Stromal cell of bone marrow (primary cell): ENCODE results near the gene ZFP1.
A peak's percentile ranks its signal among the peaks of the same experiment; 100 is the strongest.

Experiments
- DNase-seq: peaks from one replicate; pipeline ENCODE4 v3.0.0-alpha.2; 2012; ENCODE audit warnings: low read depth

ZFP1 gene

DNA sequence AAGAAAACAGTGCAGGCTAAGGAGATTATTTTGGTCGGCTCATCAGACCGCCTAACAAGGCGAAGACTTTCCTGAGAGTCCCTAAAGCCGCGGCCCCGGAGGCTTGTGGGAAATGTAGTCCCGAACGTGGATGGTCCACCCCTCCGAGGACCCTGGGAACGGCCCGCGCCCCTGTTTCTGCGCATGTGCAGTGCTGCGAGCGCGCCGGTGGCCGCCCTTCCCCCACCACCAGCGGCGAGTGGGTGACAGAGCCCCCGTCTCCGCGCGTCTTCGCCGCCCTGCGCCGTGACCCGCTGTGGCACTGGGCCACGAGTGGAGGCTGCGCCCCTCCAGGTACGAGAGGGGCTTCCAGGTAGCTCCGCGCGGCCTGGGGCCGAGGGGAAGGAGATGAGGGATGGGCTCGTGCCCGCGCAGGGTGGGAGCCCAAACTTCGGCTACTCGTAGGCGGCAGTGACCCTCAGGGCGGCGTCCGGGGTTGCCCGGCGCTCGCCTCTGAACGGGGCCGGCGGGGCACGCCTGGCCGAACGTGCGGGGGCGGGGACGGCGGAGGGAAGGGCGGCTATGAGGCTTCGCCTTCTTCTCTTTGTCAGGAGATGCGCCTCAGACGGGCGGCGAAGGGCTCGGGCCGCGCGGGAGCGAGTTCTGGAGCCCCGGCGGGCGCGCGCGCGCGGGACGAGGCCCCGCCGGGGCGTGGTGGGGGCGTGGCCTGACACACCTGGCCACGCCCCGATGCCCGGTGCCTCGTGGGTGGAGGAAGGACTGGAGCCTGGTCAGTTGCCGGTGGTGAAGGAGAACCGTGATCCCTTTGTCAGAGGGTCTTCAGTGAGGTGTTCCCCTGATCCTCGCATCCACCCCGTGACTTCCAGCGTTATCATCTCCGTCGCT lies at the start of gene ZFP1:
Gene ZFP1 (plus strand): TSS at position 214 of the 885 bp plus-strand sequence. CDS start 4,428 bp downstream, outside the sequence.
- peak; percentile 84 for DNase-seq

DNA sequence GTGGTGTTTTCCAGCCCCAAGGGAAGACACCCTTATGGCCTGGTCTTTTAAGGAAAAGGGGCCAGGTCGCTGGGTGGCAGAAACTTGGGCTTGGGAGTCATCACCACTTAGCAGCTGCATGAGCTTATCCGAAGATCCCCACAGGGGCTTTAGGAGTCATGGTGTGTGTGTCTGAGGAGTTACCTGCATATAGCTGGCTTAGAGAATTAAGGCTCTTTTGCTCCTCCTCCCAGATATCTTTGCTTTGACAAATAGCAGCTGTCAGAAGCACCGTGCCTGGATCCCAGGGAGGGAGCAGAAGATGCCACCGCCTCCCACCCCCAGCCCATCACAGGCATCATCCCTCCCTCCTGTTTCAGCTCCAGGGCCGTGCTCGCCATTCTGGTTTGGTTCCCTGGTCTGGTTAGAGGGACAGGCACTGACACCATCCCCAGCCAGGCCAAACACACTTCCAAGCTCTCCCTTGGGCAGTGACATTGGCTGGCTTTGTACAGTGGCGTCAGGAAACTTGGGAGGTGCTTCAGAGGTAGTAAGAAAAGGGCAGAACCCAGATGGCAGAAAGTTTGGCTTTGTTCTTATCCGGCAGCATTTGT lies 49.2 kb upstream of the ZFP1 start:
- no peak for DNase-seq

- DNase-seq, result no peak
Observed at GRCh38 chr16:75099738-75100602, 48.4 kb upstream of the ZFP1 start.

- DNase-seq, result no peak
Observed at GRCh38 chr16:75100603-75100990, 47.7 kb upstream of the ZFP1 start.

DNA sequence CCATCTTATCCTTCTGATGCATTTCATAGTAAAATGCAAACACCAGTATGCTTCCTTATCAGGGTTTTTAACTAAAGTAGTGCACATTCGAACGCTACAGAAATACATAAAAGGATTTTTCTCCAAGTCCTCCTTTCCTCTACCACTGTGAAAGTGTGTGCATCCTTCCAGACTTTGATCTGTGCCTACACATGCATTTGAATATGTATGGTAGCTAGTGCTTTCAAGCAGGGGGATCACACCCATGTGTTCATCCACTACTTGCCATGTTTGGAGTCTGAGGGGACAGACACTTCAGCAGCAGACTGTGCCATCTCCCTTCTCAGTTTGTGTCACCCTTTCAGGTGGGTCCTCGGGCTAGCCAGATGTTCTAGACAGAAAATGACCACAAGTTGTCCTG lies 46.7 kb upstream of the ZFP1 start:
- no peak for DNase-seq

DNA sequence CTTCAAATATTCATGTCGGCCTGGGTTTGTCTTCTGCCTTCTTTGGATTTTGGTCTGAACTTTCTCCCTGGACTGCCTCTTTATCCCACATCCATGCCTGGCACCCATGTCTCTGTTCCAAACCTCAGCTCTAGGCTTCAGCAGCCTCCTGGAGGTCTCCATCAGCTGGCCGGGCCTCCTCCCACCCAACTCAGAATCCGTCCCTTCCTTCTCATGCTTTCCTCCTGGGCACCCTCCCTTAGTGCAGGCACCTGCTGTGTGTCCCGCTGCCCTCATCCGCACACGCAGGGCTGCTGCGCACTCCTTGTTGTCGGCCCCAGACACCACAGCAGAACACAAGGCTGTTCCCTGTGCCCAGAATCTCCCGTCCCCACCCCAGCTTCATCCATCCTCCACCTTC lies 45.7 kb upstream of the ZFP1 start:
- no peak for DNase-seq

GRCh38 chr16:75103994-75104393 lies 44.3 kb upstream of the ZFP1 start:
- DNase-seq, result no peak

- DNase-seq, result no peak
Observed at GRCh38 chr16:75104836-75105235, 43.5 kb upstream of the ZFP1 start.

GRCh38 chr16:75105306-75106061 lies 42.8 kb upstream of the ZFP1 start:
- DNase-seq, result no peak

- no peak for DNase-seq
Observed at GRCh38 chr16:75106351-75107274, 41.7 kb upstream of the ZFP1 start.

GRCh38 chr16:75107505-75107904 lies 40.8 kb upstream of the ZFP1 start:
- no peak for DNase-seq

DNA sequence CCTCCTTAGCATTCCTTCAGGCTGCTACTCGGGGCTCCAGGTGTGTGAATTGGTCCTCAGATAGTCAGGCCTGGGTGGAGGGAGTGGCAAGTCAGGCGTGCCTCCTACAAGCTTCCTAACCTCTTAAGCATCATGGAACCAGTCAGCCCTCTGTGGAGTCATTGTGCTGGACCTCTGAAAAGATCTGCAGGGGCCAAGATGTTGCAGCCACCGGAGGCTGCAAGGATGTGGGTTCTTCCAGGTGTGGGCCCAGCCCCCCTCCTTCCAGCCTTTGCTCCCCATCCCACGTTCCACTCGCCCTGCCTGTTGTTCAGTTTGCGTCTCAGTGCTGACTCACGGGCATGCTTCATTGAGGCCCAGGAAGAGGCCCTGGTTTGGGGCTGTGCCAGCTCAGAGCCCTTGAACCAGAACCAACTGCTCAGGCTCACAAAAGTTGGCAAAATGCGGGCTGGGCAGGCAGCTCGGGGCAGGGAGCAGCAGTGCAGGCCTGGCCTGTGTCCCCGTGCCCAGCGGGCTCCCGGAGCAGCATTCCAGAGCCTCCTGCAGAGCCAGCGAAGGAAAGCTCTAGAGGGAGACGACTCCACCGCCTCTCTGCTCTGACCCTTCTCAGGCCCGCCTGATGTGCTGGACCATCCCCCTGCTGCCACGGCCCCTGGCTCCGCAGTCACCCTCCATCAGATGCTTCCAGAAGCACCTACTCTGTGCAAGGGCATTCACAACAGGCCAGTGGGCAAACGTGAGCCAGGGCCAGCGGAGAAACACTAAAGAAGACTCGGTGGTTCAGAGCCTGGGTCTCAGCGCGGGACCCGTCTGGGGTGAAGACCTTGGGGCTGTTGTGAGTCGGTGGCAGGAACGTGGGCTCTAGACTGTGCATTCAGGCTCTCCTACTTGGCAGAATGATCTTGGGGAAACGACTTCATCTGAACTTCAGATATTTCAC lies 39.3 kb upstream of the ZFP1 start:
- DNase-seq, result peak; percentile 87

DNA sequence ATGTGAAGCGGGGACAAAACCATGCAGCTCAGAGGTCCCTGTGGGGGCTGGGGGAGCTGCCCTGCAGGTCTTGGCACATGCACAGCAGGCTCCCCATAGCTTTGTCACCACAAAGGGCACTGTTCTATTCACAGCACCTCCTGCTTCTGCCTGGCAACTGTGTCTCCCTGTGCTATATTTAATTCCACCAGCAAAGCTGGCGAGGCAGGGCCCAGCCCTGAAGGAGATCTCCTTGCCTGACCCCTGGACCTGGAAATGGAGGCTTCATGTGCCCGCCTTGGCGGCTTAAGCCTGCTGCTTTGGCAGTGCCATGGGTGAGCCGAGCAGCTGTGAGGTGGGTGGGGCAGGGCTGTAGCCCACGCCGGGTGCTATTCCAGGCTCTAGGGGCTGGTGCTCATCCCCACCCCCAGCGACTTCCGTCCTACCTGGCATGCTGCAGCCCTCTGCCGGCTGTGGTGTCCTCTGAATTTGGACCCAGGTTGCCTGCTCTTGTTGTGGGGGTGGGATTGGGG lies 38.5 kb upstream of the ZFP1 start:
- DNase-seq, result no peak

DNA sequence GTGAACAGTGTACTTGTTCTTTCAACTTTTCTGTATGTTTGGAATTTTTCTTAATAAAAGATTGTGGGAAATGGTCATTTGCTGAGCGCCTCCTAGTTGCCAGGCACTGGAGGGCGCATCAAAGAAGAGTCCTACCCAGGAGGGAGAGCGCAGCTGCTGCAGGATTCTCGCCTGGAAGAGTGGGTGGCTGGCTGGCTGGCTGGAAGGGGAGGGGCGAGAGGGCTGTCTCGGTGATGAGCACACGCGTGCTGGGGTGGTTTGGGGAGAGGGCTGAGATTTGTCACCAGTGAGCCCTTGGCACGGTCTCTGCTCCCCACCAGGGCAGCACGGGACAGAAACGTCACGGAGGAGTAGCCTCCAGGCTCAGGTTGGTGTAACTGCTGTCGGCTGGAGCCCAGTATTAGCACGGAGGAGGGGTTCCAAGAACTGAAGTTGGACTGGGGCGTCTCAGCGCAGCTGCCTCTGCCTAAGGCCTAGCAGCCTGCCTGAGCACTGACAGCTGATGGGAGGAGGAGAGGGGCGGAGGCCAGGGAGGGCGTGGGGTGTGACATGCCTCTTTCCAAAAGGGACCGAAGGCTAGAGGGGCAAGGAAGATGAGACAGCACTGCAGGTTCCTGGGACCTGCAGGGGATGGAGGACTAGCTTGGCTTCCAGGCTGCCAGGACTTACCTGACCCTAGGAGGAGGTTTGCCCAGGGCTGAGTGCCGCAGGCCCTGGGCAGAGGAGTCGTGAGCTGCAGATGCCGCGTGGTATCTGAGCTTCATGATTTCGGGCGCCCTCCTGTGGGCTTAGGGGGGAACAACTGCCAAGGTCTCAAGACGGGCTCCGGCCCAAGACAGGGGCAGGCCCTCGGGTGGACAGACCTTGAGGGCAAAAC lies 37.4 kb upstream of the ZFP1 start:
- DNase-seq, result peak; percentile 81

GRCh38 chr16:75111514-75111940 lies 36.8 kb upstream of the ZFP1 start:
- DNase-seq, result no peak

DNA sequence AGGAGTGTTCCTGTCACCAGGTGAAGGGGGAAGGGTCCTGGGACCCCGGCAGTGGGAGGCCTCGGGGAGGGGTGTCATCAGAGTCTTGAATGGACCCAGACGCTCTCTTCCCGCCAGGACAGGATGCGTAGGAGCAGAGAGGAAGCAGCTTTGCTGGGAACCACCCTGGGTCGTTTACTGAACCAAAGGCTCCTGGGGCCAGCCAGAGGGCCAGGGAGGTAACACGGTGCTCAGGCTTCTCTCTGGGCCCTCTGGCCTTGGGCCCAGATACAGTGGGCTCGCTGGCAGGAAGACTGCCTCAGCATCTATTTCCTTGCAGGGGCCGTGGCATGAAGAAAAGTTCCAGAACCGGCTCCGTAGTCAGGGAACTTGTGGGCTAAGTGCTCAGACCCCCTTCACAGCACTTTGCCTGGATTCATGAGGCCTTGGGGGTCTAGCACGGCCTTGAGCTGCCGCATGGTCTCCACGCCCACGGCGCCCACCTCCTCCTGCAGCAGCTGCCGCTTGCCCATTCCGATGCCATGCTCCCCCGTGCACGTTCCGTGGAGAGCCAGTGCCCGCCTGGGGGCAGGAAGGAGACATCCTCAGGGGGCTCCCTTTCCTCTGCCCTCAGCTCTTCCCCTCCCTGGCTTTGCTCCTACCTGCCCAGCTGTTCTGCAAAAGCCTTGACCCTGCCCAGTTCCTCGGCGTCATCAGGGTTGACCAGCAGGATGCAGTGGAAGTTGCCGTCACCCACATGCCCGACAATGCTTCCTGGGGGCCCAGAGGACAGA lies 36.2 kb upstream of the ZFP1 start:
- no peak for DNase-seq

DNA sequence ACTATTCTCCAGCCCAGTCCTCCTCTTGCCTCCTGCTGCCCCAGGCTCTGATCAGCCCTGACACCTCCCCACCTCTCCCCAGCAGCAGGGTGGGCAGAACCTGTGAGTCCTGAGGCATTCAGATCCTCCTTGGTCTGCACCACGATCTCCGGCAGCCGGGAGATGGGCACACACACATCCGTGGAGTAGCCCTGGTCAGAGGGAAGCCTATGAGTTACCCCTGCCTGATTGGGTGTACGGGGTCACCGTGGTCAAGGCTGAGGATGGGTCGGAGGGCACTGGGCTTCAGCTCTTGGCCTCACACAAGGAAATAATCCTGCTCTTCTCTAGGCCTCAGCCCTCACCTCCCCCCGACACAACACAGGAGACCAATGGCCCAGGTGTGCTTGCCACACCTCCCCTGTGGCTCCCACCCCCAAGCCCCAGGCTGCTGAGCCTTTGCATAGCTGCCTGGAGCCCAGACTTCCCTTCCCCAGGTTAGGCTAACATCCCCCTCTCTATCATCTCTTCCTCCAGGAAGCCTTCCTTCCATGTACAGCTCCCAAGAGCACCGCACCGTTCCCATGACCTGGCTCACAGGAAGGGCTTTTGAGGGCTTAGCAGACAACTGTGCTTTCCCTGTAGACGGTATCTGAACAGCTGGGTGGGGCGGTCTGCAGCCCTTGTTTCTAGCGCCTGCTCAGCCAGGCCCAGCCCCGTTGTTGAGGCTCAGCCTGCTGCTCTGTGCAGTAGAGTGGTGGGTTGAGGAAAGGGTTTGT lies 35.4 kb upstream of the ZFP1 start:
- DNase-seq, result no peak
